GM12878 (cell line): ENCODE data around the gene ZNF124.

Experiments
- GABPA ChIP-seq: IDR thresholded peaks from 2 replicates; pipeline ENCODE4 v1.6.1; 2014; ENCODE audit warnings: antibody characterized with exemption, low read depth, mild to moderate bottlenecking, inconsistent platforms
- POLR2A ChIP-seq: IDR thresholded peaks from 2 replicates; pipeline ENCODE4 v1.6.1; 2011; ENCODE audit warnings: low read depth, mild to moderate bottlenecking, low read length
- TF ChIP-seq, protein P1 (sequence below), 3 experiments: IDR thresholded peaks in 2 of 3; conservative IDR thresholded peaks in 1 of 3; 2 replicates each; pipeline ENCODE4 v1.5.1; 2011; ENCODE audit warnings: low read depth in 3 of 3, low read length in 3 of 3, mild to moderate bottlenecking in 3 of 3, control low read depth in 2 of 3, moderate library complexity in 2 of 3, inconsistent platforms in 1 of 3, mixed read lengths in 1 of 3; ENCODE audit not compliant: control insufficient read depth in 2 of 3, insufficient read depth in 1 of 3; ENCODE audit errors: extremely low read depth in 1 of 3

DNA sequence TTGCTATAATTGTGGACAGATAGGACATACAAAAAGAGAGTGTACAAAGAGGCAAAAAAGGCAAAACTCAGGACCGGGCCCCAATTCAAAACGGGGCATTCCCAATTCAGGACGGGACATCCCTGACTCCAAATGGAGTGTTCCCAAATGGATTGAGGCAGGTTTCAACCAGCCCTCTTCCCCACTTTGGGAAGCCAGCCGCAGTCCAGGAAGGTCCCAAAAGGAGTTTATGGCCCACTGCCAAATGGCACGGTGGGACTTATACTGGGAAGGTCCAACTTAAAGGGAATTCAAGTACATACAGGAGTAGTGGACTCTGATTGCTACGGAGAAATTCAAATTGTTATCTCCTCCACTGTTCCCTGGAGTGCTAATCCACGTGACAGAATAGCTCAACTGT is 64.1 kb downstream of the ZNF124 start:
- no peak for TF ChIP-seq POLR2A
- TF ChIP-seq, protein P1, sequence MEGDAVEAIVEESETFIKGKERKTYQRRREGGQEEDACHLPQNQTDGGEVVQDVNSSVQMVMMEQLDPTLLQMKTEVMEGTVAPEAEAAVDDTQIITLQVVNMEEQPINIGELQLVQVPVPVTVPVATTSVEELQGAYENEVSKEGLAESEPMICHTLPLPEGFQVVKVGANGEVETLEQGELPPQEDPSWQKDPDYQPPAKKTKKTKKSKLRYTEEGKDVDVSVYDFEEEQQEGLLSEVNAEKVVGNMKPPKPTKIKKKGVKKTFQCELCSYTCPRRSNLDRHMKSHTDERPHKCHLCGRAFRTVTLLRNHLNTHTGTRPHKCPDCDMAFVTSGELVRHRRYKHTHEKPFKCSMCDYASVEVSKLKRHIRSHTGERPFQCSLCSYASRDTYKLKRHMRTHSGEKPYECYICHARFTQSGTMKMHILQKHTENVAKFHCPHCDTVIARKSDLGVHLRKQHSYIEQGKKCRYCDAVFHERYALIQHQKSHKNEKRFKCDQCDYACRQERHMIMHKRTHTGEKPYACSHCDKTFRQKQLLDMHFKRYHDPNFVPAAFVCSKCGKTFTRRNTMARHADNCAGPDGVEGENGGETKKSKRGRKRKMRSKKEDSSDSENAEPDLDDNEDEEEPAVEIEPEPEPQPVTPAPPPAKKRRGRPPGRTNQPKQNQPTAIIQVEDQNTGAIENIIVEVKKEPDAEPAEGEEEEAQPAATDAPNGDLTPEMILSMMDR (IDR thresholded peaks at IDR 0.05 in 2 of 3, conservative IDR thresholded peaks at IDR 0.05 in 1 of 3; ENCODE audit: control insufficient read depth in 2 of 3, extremely low read depth in 1 of 3, insufficient read depth in 1 of 3, low read depth in 3 of 3, low read length in 3 of 3) = no peak
- no peak for TF ChIP-seq GABPA
